B cell (primary cell): ENCODE results near the gene SIK3.

ENCODE experiments used
- CTCF ChIP-seq: fragments of 200-600 bp; IDR thresholded peaks from one replicate; pipeline ENCODE4 v1.8.0; 2022; ENCODE audit warnings: antibody characterized with exemption, mild to moderate bottlenecking
- EZH2 ChIP-seq: IDR thresholded peaks from 2 replicates; pipeline ENCODE4 v1.6.1; 2012; ENCODE audit warnings: borderline replicate concordance, low read depth, mild to moderate bottlenecking, moderate library complexity, low read length; ENCODE audit not compliant: insufficient read depth, poor library complexity, severe bottlenecking

DNA sequence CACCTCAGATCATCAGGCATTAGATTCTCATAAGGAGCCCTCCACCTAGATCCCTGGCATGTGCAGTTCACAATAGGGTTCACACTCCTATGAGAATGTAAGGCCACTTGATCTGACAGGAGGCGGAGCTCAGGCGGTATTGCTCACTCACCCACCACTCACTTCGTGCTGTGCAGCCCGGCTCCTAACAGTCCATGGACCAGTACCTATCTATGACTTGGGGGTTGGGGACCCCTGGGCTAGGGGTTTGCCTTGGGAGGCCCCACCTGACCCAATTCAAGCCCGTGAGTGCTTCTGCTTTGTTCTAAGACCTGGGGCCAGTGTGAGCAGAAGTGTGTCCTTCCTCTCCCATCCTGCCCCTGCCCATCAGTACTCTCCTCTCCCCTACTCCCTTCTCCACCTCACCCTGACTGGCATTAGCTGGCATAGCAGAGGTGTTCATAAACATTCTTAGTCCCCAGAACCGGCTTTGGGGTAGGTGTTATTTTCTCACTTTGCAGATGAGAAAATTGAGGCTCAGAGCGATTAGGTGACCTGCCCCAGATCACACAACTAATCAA lies 266.4 kb downstream of the SIK3 start:
- TF ChIP-seq CTCF (no peak), EZH2 (no peak)
